ENCODE data around the gene C13orf42. TPM values are rescaled to one million over a fixed set of nuclear protein-coding genes. Genes with fewer than 3 reads are reported as not detected.

The C13orf42 gene
- total RNA-seq, 1 donor from 2014 or later: not detected

- no peak overlapping the region for H3K4me3 Mint-ChIP-seq
- TF ChIP-seq, protein P1, sequence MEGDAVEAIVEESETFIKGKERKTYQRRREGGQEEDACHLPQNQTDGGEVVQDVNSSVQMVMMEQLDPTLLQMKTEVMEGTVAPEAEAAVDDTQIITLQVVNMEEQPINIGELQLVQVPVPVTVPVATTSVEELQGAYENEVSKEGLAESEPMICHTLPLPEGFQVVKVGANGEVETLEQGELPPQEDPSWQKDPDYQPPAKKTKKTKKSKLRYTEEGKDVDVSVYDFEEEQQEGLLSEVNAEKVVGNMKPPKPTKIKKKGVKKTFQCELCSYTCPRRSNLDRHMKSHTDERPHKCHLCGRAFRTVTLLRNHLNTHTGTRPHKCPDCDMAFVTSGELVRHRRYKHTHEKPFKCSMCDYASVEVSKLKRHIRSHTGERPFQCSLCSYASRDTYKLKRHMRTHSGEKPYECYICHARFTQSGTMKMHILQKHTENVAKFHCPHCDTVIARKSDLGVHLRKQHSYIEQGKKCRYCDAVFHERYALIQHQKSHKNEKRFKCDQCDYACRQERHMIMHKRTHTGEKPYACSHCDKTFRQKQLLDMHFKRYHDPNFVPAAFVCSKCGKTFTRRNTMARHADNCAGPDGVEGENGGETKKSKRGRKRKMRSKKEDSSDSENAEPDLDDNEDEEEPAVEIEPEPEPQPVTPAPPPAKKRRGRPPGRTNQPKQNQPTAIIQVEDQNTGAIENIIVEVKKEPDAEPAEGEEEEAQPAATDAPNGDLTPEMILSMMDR (IDR thresholded peaks at IDR 0.05): no peak
- H3K4me1 Mint-ChIP-seq: no peaks in the 10 kb centered on the region
- H3K36me3 Mint-ChIP-seq (ENCODE audit: low read depth): no peaks in the 10 kb centered on the region
- CTCF ChIA-PET: interaction anchor here (1.3 kb wide), 1 partner anchor 13 kb away, joined by 3 read pairs; no protein-coding TSS in a partner anchor
- DNase-seq (no peak), ATAC-seq (ENCODE audit: low read depth) (no peak)
- intact Hi-C loops (cut with micrococcal nuclease): no loop called here
- peaks cover 9% of the 10 kb centered on the region for H3K9me3 Mint-ChIP-seq
- POLR2A ChIA-PET: no interaction called here
- H3K27me3 Mint-ChIP-seq: peaks cover 8% of the 10 kb centered on the region
- H3K27ac Mint-ChIP-seq: no peak overlapping the region
These were observed 1.7 kb upstream of the C13orf42 start for GRCh38 chr13:51112771-51113170.

DNA sequence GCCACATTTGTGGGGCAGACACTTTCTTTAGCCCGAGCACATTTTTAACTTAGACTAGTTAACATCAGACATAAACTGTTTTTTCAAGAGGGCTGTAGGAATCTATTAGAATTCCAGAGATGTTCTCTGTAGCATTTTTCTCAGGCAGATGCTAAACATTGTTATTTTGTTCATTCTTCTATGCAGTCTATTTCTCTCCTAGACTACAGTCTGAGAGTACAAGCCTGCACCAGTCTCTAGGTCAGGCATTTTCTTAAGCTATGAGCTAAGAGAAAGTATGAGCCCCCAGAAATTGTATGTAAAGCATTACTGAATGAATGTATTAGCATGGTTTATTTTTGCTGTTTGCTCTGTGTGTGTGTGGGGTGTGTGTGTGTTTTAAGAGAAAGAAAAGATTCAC lies 923 bp upstream of the C13orf42 start:
- peaks cover 2% of the 10 kb centered on the region for H3K9me3 Mint-ChIP-seq
- TF ChIP-seq, protein P1 (IDR thresholded peaks at IDR 0.05): no peak
- intact Hi-C loops (cut with micrococcal nuclease): no loop called here
- ATAC-seq (ENCODE audit: low read depth) (no peak), DNase-seq (no peak)
- H3K4me3 Mint-ChIP-seq: no peak overlapping the region
- ChIA-PET CTCF (interaction anchor here (1.7 kb wide), 1 partner anchor 13 kb away, joined by 4 read pairs; no protein-coding TSS in a partner anchor), POLR2A (no interaction called here)
- H3K27ac Mint-ChIP-seq: no peak overlapping the region
- H3K4me1 Mint-ChIP-seq: no peaks in the 10 kb centered on the region
- H3K27me3 Mint-ChIP-seq: peaks cover 8% of the 10 kb centered on the region
- no peaks in the 10 kb centered on the region for H3K36me3 Mint-ChIP-seq (ENCODE audit: low read depth)

- CTCF ChIA-PET: interaction anchor here (1.3 kb wide), 1 partner anchor 17 kb away, joined by 4 read pairs; no protein-coding TSS in a partner anchor
- POLR2A ChIA-PET: no interaction called here
- TF ChIP-seq, protein P1 (IDR thresholded peaks at IDR 0.05): no peak
- Mint-ChIP-seq H3K9me3 (no peaks in the 10 kb centered on the region), H3K4me3 (no peak overlapping the region), H3K36me3 (ENCODE audit: low read depth) (no peaks in the 10 kb centered on the region), H3K4me1 (no peaks in the 10 kb centered on the region), H3K27ac (no peak overlapping the region), H3K27me3 (peaks cover 9% of the 10 kb centered on the region)
- intact Hi-C loops (cut with micrococcal nuclease): no loop called here
- DNase-seq (no peak), ATAC-seq (ENCODE audit: low read depth) (no peak)
These were observed 3.1 kb downstream of the C13orf42 start for GRCh38 chr13:51107996-51108395.

- H3K36me3 Mint-ChIP-seq (ENCODE audit: low read depth): no peaks in the 10 kb centered on the region
- ChIA-PET POLR2A (no interaction called here), CTCF (interaction anchor here (0.6 to 1.4 kb wide), 2 partner anchors 20 to 1215 kb away, joined by 3 to 5 read pairs; no protein-coding TSS in a partner anchor)
- peaks cover 23% of the 10 kb centered on the region for H3K27me3 Mint-ChIP-seq
- ATAC-seq (ENCODE audit: low read depth): no peak
- H3K4me1 Mint-ChIP-seq: no peaks in the 10 kb centered on the region
- intact Hi-C loops (cut with micrococcal nuclease): no loop called here
- TF ChIP-seq, protein P1 (IDR thresholded peaks at IDR 0.05): no peak
- no peaks in the 10 kb centered on the region for H3K9me3 Mint-ChIP-seq
- H3K4me3 Mint-ChIP-seq: no peak overlapping the region
- H3K27ac Mint-ChIP-seq: no peak overlapping the region
- DNase-seq: no peak
These were observed 6.0 kb downstream of the C13orf42 start for GRCh38 chr13:51105046-51105445.

GRCh38 chr13:51101636-51102235 lies 9.3 kb downstream of the C13orf42 start:
- Mint-ChIP-seq H3K4me3 (no peak overlapping the region), H3K4me1 (no peaks in the 10 kb centered on the region), H3K9me3 (no peaks in the 10 kb centered on the region), H3K27me3 (peaks cover 39% of the 10 kb centered on the region), H3K27ac (no peak overlapping the region), H3K36me3 (ENCODE audit: low read depth) (no peaks in the 10 kb centered on the region)
- intact Hi-C loops (cut with micrococcal nuclease): no loop called here
- ChIA-PET POLR2A (no interaction called here), CTCF (no interaction called here)
- no peak for ATAC-seq (ENCODE audit: low read depth)
- TF ChIP-seq, protein P1 (IDR thresholded peaks at IDR 0.05): no peak
- DNase-seq: no peak
